GM21367 (cell line): ENCODE measurements around the gene RPS17.
"Not testable (repeated sequence)": the region's sequence is repeated elsewhere in the genome, so short reads cannot be mapped to it uniquely, and the experiment has no call there.

Experiments
- ATAC-seq: cut with Tn5 transposase; IDR thresholded peaks from one replicate; pipeline ENCODE4 v1.9.1; 2021; ENCODE audit not compliant: unreplicated experiment

The RPS17 gene

DNA sequence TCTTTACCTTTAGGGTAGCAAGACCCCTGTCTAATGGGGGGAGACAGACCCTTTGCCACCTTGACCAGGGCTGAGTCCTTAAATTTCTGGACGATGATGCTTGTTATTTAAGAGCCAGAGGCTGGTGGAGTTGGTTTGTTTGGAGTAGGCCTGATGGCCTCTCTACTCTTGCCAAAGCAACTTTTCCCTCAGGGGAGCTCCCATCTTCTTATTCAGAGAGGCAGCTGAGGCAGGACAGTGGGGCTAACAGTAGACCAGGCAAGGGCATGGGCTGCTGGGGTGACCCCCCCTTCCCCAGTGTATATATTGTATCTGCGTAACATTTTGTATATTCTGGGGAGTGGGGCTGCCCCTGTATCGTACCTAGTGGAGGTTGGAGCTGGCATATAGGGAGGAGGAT is 10.3 kb downstream of the RPS17 start:
- ATAC-seq, result no peak

DNA sequence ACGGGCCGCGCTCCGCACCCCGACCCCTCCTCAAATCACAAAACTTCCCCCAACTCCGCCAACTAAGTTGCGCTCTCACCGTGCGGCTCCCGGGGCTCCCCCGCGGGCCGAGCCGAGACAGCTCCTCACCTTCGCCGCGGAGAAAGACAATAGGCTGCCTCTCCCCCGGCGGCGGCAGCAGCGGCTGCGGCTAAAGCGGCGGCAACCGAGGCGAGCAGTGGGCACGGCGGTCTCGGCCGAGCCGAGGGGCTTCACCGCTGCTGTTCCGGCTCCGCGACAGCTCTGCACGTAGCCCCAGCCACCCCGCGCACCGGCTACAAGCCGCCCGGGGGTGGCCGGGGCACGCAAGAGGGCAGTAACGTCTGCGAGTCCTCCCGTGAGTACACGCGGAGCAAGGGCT is 26.7 kb downstream of the RPS17 start:
- ATAC-seq, result not testable (repeated sequence)

DNA sequence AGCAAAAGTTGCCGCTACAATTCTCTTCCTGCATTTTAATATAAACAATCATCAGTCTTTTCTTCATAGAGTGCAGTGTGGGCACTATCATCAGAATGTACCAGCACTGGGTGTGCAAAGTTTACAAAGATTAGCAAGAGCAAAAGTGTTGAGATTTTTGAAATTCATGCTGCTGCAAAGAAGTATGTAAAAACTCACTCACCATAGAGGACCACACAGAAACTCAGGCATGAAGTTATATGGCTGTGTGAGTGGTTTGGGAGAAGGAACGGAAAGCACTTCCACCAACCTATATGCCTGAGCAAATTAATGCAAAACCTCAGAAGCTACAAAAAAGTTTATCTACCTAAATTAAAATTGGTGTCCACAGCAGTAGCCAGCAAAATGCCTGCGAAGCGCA is 32.6 kb downstream of the RPS17 start:
- not testable (repeated sequence) for ATAC-seq

DNA sequence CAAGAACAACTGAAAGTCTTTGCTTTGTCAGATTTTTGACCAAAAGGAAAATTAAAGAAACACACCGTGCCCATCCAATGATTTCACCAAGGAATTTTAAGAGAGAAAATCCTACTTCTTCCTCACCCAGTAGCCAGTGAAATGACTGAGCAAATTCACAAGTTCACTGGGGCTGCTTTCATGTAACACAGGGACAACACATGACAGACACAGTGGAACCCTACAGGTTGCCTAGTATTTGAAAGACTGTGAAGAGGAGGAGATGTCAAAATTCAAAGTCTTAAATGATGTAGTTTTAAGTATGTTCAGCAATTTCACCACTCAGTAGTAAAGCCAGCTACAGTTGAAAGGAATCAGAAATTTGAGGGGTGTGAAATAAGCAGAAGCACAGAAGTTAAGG is 33.2 kb downstream of the RPS17 start:
- not testable (repeated sequence) for ATAC-seq

DNA sequence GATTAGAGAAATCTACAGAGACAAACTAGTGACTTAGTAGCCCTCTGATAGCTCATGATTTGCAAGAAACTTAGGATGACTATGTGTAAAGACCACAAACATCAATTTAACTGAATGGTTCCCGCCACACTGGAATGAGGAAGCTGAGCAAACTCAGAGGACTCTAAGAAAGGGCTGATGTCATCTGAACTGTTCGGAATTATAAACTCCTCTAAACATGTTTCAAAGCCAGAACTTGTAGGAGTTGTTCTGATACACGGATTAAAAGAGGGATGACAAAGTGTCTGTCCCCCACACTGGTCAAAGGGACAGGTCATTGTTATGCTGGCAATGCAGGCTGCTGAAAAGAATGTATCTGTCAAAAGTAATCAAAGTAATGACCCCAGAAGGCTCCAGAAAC is 34.4 kb downstream of the RPS17 start:
- ATAC-seq, result not testable (repeated sequence)

DNA sequence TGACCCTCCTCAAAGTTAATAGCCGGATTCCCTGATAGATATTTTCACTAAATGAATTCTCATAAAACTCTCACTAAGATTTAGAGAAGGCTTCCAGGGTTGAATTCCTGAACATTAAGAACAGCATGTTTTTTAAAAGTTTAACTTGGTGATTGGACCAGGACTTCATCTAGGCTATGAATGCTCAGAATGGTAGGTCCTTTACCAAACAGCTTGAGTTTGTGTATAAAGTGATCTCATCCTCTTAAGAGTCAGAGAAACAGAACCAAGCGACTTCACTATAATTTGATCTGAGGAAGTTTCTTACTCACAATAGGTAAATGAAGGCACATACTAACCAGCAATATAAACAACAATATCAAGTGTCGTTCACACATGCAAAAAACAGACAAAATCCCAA is 36.2 kb downstream of the RPS17 start:
- ATAC-seq, result not testable (repeated sequence)

DNA sequence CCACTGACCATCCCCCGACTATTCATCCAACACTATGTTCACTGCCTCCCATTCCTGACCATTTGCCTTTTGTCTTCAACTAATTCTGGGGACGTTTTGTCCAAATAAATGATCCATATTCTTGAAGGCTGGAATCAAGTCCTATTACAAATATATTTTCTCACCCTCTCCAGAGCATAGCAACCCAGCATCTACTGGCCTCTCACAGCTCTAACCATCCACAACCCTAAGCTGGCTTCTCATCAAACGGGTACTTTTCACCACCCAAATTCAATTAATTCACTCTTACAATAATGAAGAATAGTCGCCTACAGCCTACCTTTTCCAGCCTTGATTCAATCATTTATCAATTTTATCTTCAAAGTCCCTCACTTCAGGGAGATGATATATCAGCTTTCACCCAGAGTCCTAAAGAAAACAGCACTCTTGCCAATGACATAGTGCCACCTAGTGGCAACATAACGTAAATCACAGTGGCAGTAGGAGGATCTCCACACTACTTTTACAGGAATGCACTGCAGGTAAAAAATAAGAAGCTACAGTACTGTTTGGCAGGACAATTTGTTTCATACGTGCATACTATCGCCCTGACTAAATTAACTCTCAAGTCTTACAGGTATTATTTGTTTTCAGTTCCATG is 37.4 kb downstream of the RPS17 start:
- not testable (repeated sequence) for ATAC-seq

DNA sequence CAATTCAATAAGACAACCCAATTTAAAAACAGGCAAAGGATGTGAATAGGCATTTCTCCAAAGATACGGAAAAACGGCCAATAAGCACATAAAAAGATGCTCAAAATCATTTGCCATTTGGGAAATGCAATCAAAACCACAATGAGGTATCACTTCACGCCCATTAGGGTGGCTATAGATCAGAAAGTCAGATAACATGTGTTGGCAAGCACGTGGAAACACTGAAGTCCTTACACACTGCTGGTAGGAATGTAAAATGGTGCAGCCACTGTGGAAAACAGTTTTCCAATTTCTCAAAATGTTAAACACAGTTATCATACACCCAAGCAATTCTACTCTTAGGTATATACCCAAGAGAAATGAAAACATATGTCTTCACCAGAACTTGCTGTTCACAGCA is 39.5 kb downstream of the RPS17 start:
- ATAC-seq, result not testable (repeated sequence)

DNA sequence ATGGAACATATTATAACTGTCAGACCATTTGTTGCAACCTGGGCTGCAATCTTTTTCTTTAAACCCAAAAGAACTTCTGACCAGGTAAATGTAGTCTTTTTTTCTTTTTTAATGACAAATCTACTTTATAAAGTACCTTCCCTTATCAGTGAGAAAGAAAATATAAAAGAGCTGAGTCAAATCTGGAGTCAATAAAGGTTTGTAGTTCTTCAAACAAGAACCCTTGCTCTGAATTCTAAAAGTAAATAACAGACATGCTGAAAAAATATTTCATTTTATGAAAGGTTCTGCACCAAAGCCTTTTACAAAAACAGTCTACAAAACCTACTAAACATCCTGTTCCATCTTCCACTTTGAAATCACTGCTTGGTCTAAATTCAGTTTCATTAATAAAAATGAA is 42.3 kb downstream of the RPS17 start:
- not testable (repeated sequence) for ATAC-seq

DNA sequence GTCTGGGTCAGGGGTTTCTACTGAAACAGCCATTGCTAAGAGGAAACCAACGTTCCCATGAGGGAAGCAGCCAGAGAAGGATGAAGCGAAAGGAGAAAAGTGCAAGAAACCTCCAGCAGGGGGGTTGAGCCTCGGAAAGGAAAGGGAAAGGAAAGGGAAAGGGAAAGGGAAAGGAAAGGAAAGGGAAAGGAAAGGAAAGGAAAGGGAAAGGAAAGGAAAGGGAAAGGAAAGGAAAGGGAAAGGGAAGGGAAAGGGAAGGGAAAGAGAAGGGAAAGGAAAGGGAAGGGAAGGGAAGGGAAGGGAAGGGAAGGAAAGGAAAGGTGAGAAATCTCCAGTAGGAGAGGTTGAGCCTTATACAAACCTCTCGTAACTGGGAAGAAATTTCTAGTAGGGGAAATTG is 52.0 kb downstream of the RPS17 start:
- not testable (repeated sequence) for ATAC-seq

DNA sequence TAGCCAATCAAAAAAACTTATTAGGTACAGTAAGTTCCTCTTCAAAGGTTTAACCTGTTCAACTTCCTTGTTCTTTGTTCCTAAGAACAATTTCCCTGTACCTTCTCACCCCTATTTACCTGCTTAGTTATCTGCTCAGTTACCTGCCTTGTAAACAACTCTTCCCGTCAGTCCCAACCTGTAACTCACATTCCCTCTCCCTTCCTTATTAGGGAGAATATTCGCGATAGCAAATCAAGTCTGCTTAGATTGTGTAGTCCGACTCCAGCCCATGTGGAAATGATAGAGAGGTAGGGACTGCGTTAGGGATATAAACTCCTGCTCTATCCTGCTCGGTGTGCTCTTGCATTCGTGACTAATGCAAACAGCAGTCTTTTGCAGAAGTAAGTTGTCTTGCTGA is 53.2 kb downstream of the RPS17 start:
- ATAC-seq, result not testable (repeated sequence)
